GM04504 (cell line): ENCODE data around the gene TMEM92.

Experiments used
- DNase-seq: peaks from one replicate; pipeline ENCODE4 v3.0.0-alpha.2; 2012; ENCODE audit warnings: low read depth

Gene TMEM92

GRCh38 chr17:50274142-50274896 is at the start of gene TMEM92:
TMEM92 (plus strand) TSS chr17:50274466; CDS start chr17:50274502, 36 bp downstream.
- no peak for DNase-seq

GRCh38 chr17:50225701-50226240 is 48.5 kb upstream of the TMEM92 start:
- DNase-seq, result no peak

GRCh38 chr17:50234581-50234980 is 39.7 kb upstream of the TMEM92 start:
- no peak for DNase-seq

GRCh38 chr17:50237901-50238300 is 36.4 kb upstream of the TMEM92 start:
- no peak for DNase-seq

- no peak for DNase-seq
Measured at GRCh38 chr17:50238601-50239280, 35.5 kb upstream of the TMEM92 start.

GRCh38 chr17:50239937-50240336 is 34.3 kb upstream of the TMEM92 start:
- no peak for DNase-seq

- peak; percentile 71 for DNase-seq
Measured at GRCh38 chr17:50240851-50241250, 33.4 kb upstream of the TMEM92 start.

- no peak for DNase-seq
Measured at GRCh38 chr17:50241431-50241830, 32.8 kb upstream of the TMEM92 start.

GRCh38 chr17:50244771-50245170 is 29.5 kb upstream of the TMEM92 start:
- DNase-seq, result no peak

GRCh38 chr17:50248255-50248654 is 26.0 kb upstream of the TMEM92 start:
- no peak for DNase-seq

- DNase-seq, result no peak
Measured at GRCh38 chr17:50252781-50253180, 21.5 kb upstream of the TMEM92 start.

- no peak for DNase-seq
Measured at GRCh38 chr17:50255766-50256635, 18.3 kb upstream of the TMEM92 start.

- DNase-seq, result no peak
Measured at GRCh38 chr17:50256826-50257618, 17.2 kb upstream of the TMEM92 start.

- no peak for DNase-seq
Measured at GRCh38 chr17:50257676-50258224, 16.5 kb upstream of the TMEM92 start.

- DNase-seq, result peak; percentile 64
Measured at GRCh38 chr17:50258647-50259476, 15.4 kb upstream of the TMEM92 start.

GRCh38 chr17:50259477-50260324 is 14.6 kb upstream of the TMEM92 start:
- no peak for DNase-seq

- no peak for DNase-seq
Measured at GRCh38 chr17:50260501-50260911, 13.8 kb upstream of the TMEM92 start.

- DNase-seq, result no peak
Measured at GRCh38 chr17:50261051-50261915, 13.0 kb upstream of the TMEM92 start.
